Activated naive CD4-positive, alpha-beta T cell treated with anti-CD3 and anti-CD28 coated beads, Interleukin-2, amount 50 U/mL, for 16 hours (primary cell): ENCODE results near the gene ATRNL1.
A peak's percentile ranks its signal among the peaks of the same experiment; 100 is the strongest.

Source experiments
- DNase-seq: peaks from one replicate; pipeline ENCODE4 v3.0.0-alpha.2; 2020

ATRNL1 gene, protein sequence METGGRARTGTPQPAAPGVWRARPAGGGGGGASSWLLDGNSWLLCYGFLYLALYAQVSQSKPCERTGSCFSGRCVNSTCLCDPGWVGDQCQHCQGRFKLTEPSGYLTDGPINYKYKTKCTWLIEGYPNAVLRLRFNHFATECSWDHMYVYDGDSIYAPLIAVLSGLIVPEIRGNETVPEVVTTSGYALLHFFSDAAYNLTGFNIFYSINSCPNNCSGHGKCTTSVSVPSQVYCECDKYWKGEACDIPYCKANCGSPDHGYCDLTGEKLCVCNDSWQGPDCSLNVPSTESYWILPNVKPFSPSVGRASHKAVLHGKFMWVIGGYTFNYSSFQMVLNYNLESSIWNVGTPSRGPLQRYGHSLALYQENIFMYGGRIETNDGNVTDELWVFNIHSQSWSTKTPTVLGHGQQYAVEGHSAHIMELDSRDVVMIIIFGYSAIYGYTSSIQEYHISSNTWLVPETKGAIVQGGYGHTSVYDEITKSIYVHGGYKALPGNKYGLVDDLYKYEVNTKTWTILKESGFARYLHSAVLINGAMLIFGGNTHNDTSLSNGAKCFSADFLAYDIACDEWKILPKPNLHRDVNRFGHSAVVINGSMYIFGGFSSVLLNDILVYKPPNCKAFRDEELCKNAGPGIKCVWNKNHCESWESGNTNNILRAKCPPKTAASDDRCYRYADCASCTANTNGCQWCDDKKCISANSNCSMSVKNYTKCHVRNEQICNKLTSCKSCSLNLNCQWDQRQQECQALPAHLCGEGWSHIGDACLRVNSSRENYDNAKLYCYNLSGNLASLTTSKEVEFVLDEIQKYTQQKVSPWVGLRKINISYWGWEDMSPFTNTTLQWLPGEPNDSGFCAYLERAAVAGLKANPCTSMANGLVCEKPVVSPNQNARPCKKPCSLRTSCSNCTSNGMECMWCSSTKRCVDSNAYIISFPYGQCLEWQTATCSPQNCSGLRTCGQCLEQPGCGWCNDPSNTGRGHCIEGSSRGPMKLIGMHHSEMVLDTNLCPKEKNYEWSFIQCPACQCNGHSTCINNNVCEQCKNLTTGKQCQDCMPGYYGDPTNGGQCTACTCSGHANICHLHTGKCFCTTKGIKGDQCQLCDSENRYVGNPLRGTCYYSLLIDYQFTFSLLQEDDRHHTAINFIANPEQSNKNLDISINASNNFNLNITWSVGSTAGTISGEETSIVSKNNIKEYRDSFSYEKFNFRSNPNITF (N-terminal part only)

DNA sequence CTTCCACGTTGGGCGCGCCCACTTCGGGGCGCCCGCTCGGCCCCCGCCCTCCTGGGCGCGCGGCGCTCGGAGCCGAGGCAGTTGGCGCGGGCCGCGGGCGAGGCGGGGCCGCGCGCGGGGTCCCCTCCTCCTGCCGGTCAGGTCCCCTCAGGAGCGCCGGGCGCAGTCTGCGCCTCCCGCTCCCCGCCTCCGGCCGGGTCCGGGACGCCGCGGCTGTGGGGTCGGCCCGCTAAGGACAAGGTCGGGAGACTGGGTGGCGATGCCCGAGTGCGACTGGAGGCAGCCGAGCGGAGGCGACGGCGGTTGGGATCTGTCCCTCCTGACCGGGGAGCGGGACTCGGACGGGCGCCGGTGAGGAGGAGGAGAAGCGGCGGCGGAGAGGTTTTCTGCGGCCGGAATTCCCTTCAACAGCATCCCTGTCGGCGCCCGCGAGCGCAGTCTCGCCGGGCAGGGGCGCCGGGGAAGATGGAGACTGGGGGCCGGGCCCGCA lies at the start of gene ATRNL1:
TSS of gene ATRNL1 (plus strand) at position 80 of the 490 bp plus-strand sequence. CDS start at position 466, 386 bp downstream.
- peak; percentile 10 for DNase-seq

DNA sequence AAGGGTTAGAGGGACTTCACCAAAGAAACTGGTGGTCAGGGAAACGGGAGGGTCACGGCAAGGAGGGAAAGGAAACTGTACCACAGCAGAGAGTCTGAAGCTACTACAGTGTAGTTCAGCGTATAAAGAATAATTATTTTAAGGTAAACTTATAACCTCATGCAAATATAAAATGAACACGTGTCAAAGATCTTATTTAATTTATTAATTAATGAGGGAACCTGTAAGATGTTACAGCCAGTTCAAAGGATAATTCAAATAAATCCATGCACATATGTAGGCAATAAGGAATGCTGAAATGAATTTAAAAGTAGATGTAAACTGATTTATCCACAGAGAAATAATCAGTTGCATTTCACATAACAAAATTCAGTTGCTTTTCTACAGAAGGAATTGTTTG lies 49.4 kb upstream of the ATRNL1 start:
- DNase-seq: no peak

DNA sequence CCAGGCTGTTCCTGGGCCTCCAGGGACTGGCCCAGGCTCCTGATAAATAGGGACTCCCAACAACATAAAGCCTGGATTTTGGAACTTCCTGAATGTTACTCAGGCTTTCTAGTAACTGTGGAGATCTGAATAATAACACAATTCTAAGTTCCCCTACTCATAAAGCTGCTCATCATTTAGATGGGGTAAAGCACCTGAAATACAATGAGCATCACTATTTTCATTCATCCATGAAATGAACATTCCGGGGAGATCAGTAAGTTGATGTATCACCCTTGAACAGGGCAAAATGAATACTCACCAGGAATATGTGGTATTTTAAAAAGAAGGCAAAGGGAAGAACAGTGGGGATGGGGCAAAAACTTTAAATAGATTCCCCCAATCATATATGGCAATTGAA lies 48.3 kb upstream of the ATRNL1 start:
- DNase-seq: no peak

DNA sequence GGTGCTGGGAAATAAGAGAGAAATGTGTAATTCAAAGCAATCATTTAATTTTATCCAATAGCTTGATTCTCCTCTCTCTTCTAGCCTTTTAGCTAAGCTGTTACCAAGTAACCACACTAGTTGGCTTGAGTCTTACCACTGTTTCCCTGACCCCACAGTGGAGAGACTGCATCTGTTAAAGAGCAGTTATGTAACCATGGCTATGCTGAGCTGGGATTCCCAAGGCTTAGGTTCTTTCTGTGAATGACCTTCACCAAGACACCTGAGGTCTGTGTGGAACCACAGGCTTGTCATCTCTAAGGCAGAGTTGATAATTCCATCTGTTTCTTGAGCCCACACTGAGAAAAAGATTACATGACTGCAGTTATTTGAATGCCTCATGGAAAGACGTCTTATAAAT lies 47.7 kb upstream of the ATRNL1 start:
- DNase-seq: no peak

DNA sequence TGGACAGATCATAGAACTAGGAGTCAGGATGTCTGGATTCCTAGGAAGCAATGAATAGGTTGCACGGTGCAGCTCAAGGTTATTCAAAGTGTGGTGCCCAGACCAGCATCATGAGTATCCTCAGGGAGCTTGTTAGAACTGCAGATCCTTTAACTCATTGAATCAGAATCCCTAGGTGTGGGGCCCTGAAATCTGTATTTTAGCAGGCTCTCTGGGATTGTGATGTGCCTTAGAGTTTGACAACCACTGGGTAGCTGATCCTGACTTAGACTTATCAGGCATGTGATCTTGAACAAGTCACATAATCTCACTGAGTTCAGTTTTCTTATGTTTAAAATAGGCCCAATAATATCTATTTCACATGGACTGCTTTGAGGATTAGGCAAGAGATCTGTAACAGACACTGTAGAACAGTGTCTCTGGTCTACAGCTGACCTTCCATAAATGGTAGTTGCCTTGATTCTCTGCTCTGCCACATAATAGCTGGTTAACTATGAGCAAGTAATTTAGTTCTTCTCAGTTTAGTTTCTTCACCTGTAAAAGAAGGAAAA lies 46.4 kb upstream of the ATRNL1 start:
- no peak for DNase-seq

DNA sequence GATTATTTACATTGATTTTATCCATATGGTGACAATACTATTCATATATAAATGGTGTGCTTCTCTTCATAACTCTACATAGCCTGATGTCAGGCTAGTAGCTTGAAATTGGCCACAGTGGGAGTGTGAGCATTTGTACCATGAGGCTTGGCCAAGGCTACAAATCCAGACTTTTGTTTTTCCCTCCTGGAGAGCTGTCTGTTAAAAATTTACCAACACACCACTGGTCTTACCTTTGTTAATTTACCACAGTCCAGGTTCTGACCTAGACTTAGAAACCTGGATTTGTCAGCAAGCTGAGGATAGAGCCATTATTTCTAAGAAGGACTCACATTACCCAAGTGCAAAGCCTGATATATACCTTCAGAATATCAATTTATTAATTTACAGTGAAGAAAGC lies 45.5 kb upstream of the ATRNL1 start:
- no peak for DNase-seq

DNA sequence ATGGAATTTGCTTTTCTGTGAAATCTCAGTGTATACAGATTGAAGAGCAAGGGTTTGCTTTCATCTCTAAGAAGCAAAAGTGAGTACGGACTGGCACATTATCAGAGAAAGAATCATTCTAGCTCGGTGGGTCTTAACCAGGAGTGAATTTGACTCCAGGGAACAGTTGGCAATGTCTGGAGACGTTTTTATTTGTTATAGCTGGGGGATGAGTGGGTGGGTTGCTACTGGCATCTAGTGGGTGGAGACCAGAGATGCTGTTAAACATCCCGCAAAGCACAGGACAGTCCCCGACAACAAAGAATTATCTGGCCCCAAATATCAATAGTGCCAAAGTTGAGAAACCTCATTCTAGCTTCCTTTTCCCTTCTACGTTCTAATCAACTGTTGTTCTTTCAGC lies 43.8 kb upstream of the ATRNL1 start:
- DNase-seq: no peak

DNA sequence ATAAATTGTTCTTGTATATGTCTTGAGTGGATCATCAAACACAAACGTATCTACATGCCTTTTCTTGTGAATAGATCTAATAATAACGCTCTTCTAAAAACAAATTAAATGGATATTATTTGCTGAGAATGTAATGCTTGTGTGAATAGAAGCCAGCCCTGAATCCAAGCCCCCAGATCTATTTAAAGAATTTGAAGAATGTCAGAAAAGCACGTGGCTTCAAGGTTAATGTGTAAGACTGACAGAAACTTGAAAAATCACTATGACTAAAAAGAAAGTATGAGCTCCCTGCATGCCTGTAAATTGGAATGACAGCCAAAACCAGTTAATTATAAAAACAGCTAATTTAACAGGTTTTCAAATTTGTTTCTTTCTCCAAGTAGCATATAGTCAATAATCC lies 43.2 kb upstream of the ATRNL1 start:
- no peak for DNase-seq

DNA sequence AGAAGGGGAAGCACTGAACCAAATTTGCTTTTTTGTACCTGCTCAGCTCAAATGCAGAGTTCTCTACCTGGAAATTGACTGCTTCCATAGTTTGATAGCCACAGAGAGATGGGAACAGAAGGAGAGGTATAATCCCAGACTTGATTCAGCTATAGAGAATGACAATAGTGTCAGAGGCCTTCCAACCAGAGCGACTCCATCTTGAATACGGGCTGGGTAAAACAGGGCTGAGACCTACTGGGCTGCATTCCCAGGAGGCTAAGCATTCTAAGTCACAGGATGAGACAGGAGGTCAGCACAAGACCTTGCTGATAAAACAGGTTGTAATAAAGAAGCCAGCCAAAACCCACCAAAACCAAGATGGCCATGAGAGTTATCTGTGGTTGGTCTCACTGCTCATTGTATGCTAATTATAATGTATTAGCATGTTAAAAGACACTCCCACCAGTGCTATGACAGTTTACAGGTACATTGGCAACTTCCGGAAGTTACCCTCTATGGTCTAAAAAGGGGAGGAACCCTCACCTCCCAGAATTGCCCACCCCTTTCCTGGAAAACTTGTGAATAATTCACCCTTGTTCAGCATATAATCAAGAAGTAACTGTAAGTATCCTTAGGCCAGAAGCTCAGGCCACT lies 42.7 kb upstream of the ATRNL1 start:
- no peak for DNase-seq

DNA sequence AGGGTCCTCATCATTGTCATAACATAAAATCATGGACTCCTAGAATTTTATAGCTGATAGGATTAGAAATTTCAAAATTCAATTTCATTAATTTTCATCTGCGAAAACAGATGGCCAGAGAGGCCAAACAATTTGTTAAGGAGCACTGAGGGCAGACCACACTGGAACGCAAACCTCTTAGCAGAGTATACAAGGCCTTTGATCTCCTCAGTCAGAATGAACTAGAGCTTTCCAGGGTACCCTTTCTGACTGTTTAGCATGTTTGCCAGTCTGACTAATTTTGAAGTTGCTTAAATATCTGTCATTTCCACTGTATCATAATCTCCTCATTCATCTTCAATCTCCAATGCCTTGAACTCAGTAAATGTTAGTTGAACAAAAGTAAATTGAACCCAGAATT lies 41.9 kb upstream of the ATRNL1 start:
- DNase-seq: no peak

DNA sequence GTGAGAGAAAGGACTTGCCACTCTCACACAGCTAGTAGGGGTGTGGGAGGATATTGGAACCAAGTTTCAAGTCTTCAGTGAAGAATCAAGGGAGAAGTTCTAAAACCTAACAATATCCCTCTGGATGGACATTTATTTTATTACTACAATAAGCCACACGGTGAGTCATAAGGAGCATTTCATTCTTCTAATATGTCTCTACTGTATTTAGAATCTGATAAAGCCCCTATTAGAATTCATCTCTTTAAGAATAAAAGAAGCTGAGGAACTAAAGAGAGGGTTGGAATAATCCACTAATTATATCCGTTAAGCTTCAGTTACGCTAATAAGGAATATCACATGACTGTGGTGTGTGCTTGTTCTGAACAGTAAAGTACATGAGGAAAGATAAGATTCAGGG lies 40.9 kb upstream of the ATRNL1 start:
- DNase-seq: no peak

DNA sequence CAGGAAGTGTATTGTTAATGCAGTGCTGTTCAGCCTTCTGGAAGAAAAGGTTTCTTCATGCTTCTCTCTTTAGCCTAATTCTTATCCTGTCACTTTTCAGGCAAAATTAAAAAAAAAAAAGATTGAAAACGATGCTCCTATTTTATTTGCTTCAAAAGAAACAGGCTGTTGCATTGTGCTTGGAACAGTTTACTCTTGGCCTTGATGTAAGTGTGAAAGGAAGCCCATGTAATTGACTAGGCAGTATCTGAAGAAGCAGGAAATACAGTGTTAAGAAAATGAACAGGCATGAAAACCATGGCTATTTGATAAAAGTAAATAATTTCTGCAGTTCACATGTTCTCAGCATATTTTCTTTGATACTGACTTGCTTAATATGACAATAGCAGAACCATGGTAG lies 40.4 kb upstream of the ATRNL1 start:
- DNase-seq: no peak

DNA sequence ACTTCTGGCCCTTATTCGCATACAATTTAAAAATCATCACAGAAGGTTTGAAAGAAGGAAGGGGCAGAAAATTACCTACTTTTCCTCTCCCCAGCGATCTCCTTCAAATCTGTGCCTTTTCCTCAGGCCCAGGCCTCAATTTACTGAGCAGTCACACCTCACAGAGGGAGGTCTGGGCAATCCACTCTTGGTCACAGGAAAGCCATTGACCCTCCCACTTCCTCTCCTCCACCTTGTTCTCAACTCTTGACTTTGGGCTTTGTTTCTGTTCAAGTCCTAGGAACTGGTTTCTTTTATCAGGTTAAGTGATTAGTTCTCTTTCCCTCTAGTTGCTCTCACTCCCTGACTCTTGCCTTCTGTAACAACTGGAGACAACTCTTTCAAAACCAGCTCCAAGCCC lies 37.0 kb upstream of the ATRNL1 start:
- no peak for DNase-seq

DNA sequence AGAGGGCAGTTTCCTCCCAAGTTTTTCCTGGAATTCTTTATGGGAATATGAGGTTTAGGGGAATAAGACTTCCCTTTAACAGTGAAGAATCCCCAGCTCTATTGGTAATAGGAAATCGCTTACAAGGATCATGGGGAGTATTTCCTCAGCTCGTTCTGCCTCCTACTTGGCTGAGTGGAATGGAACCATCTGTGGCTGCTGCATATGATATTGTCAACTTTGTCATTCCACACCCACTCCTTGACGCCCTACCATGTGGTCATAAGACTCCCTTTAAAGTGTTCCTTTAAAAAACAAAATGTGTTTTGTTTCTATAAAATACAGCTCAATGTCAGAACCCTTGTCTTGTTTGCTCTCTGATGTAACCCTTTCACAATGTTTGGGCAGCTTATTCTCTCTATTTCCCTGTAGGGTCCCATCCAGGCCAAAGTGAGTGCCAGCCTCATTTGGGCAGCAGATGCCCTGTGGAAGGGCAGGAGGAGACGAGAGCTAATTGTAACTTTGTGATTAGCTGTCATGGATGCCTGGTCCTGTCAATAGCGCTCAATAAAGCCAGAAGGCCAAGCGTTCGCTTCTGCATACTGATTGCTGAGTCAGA lies 33.8 kb upstream of the ATRNL1 start:
- DNase-seq: no peak

DNA sequence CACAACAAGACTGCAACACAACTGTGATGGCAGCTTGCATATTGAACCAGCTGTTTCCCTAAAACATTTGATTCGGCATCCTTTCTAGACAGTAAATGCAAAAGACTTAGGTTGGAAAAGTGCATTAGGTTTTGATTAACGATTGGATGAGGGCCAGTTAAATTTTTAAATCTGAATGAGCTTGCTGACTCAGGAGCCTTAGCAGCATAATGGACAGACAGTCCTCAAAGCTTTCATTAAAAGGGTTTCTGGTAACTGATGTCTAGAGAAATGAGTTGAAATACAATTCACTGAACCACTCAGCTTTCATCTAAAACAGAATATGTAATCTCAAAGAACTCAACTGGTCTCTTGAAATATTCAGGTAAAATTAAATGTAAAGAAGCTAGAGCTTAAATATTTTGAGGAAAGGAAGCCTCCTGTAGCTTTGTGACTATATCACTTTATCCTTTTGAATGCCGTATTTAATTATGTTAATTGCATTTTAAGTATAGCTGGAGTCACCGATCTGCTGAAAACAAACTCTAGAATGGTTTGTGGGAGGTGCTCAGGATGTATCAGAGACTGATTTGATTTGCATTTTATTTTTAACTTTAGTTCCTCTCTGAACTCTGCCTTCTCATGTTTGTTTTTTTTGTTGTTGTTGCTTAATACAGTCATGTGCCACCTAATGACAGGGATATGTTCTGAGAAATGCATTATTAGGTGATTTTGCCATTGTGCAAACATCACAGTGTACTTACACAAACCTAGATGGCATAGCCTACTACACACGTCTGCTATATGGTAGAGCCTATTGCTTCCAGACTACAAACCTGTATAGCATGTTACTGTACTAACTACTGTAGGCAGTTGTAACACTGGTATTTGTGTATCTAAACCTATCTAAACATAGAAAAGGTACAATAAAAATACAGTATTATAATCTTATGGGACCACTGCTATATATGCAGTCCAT lies 29.2 kb upstream of the ATRNL1 start:
- DNase-seq: no peak

DNA sequence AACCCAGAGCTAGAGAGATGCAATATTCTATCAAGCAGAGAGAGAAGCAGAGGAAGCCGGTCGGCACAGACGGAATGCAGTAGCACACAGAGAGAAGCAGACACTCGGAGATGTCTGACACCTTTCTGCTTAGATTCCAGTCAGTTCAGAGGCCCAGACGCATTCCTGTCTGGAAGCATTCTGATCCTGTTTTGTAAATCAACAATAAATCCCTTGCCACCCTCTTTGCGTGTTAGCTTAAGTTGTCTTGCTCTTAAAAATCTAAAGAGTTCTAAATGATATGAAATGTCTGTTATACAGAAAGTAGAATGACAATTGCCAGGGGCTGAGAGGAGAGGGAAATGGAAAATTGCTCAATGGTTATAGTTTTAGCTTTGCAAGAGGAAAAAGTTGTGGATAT lies 27.4 kb upstream of the ATRNL1 start:
- no peak for DNase-seq

DNA sequence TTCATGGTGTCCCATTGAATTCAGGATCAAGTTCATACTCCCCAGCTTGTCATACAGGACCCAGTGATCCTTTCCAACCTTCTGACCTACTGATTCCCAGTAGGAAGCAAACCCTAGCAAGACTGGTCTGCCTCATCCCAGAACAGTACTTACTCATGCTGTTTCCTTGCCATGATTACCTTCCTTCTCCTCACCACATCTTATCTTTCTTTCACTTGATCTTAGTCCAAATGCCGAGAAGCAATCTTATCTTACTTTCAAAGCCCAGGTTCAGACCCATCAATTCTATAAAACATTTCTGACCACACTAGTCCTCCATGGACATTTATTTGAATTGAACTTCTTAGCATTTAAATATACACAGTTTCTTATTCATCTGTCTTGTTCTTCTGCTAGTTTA lies 26.6 kb upstream of the ATRNL1 start:
- DNase-seq: no peak

DNA sequence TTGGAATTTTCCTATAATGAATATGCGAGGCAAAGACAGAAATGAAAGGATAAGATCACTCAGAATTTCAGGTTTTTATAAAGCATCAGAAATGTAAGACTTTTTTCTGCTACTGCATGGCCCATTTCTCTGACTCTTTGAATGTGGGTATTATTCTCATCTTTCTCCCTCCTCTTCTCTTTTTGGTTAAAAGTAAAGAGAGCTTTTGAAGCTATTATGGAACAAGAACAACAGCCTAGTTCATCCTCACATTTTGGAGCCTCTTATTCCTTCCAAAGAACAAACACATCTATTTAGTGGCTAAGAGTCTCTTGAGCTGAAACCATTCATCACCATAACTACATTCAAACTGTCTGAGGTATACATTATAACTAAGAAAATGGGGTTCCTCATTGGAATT lies 19.4 kb upstream of the ATRNL1 start:
- no peak for DNase-seq

DNA sequence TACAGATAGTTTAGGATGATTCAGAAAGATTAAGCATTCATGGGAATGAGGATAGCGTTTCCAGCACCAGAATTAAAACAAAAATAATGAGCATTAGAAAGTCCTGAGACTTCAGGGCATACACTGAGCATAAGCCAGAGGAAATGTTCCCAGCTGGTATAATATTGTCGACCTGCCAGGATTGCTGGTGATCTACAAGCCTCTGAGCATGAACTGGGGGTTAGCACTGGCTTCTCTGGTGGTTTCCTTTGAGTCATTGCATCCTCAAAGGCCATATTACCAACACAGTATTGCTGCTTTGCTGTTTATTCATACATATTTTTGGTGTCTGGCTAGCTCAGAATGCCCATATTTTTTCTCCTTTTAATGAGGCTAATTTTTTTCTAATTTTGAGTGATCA lies 10.7 kb upstream of the ATRNL1 start:
- no peak for DNase-seq

DNA sequence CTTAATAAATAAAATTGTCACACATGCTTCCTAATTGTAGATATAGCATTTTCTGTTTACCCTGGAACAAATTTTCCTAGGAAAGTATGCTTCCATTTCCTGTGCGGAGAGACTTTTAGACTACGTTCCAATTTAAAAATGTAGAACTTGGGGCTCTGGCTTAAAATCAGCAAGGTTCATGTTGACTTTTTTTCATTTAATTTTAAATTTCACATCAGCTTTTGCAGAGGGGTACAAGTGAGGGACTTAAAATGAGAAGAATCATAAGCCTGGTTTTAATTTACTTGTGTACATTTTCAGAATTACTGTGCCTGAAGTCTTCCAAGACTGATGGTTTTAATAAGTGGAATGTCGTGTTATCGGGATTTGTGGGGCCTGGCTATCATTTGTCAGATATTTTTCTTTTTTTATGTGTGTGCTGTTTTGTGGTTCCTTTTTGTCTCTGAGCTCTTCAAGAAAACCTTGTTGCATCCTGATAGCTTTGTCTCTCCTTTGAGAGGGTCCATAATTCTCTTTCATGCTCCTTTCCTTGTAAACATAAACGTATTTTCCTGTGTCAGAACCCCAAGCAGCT lies 8.8 kb upstream of the ATRNL1 start:
- no peak for DNase-seq

DNA sequence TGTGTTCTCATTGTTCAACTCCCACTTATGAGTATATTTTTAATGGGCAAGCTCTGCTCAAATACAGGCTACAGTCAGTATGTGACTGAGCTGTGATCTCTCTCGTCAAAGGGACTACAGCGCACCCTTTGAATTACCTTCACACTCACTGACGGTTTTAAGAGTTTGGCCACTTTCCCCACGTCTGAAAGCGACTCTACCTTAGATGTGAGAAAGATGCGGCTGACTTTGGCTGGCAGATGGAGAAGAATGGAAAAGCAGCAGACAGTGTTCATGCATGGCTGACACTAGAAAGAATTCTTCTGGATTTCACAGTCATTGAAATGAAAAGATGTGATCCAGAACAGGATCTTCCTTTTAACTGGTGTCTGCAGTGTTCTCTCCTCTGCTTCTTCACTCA lies 2.0 kb upstream of the ATRNL1 start:
- no peak for DNase-seq
